Measurements from ENCODE around the gene SAMD13.
"Not testable (repeated sequence)": the region's sequence is repeated elsewhere in the genome, so short reads cannot be mapped to it uniquely, and the experiment has no call there.

SAMD13 gene

DNA sequence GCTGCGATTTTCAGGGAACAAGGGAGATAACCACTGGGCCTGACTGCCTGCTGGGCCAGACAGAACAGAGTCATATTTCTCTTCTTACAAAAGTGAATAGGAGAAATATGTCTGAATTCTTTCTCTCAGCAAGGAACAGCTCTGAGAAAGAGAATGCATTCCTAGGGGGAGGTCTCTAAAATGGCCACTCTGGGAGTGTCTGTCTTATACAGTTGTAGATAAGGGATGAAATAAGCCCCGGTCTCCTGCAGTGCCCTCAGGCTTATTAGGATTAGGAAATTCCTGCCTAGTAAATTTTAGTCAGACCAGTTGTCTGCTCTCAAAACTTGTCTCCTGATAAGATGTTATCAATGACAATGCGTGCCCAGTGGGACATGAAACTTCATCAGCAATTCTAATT, 14.1 kb upstream of the SAMD13 start:
- DNase-seq = not testable (repeated sequence)

DNA sequence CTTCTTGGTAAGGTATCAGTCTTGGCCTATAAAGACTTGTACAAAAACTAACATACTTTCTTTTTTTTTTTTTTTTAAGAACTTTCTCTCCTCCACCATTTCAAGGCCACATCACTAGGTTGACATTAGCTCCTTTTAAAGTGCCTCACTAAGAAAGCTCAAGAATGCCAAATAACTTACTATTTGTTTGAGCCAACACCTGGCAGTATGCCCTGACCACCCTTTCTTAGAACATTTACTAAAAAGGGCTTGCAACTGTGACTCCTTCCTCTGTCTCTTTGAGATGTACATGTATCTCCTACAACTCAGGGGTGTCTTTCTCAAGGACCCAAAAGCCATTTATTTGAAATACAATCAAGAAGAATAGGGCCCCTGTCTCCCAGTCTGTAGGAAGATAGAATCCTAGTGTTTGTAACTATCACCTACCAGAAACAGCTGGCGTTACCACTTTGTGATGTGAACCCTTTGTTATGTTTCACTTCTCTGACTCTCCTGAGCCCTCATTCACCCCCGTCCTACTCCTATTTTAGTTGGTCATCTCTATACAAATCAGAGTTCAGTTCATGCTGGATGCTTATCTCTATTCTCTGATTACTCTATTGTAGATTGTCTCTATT, 12.2 kb upstream of the SAMD13 start:
- DNase-seq = no peak

DNA sequence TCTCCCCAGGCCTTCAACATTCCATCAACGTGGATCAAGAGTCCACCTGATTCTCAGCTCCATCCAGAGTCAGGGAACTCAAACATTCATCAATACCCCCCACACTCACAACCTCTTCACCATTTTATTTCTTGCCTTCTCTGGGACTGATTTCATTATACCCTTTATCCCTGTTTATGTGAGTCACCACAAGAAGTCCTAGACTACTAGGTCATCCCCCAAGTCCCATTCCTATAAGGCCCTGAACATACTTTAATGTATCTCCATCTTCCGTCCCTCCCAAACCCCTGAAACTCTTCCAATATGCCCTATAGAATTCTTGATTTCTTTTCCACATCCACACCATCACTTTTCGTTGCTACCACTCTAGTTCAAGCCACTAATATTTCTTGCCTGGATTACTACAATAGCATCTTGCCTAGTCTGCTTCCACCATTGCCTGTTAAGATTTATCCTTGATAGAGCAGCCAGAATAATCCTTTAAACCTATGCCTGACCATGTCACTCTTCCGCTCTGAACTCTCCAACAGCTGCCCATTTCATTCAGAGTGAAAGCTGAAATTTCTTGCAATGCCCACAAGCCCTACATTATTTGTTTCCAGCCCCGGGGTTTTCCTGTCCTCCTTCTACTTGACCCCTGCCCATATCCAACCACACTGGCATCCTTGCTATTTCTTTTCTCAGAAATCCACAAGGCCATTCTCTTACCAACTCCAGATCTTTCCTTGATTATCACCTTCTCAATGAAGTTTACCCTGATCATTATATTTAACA, 9.4 kb upstream of the SAMD13 start:
- no peak for DNase-seq

DNA sequence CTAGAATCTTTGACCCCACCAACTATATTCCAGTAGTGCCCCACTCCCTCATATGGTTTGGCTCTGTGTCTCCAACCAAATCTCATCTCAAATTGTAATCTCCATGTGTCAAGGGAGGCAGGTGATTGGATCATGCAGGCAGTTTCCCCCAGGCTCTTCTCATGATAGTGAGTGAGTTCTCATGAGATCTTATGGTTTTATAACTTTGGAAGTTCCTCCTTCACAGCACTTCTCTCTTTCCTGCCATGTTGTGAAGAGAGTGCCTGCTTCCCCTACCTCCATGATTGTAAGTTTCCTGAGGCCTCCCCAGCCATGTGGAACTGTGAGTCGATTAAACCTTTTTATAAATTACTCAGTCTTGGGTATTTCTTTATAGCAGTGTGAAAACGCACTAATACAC, 7.7 kb upstream of the SAMD13 start:
- no peak for DNase-seq

DNA sequence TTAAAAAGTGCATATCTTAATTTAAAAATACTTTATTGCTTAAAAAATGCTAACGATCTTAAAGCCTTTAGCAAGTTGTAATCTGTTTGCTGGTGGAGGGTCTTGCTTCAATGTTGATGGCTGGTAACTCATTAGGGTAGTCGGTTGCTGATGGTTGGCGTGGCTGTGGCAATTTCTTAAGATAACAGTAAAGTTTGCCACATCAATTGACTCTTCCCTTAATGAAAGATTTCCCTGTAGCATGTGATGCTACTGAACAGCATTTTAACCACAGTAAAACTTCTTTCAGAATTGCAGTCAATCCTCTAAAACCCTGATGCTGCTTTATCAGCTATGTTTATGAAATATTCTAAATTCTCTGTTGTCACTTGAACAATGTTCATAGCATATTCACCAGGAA, 6.8 kb upstream of the SAMD13 start:
- DNase-seq = no peak

DNA sequence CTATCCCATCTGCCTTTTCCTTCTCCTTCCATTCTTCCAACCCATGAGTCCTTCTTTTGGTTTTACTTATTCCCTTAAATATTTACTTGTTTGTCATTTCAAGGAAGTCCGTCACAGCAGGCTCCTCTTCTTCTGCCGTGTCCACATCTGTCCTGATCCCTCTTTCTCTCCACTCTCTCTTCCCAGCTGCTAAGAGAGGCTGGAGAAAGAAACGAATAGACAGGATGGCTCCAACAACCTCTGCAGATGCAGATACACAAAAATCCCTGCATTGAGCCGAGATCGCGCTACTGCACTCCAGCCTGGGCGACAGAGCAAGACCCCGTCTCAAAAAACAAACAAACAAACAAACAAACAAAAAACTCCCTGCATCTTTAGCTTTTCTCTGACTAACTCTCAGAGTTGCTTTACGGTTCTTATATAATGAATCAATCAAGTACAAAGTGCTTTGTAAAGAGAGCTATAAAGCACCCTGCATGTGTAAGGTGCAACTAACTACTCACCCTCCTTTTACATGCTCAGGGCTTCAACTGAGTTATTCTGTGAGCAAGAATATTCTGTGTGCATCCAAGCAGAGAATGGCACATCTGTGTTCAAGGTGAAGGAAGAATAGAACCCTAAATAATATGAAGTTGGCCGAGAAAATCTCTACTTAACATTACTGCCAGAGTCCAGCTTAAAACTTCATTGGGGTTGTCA, 3.8 kb upstream of the SAMD13 start:
- DNase-seq = no peak

DNA sequence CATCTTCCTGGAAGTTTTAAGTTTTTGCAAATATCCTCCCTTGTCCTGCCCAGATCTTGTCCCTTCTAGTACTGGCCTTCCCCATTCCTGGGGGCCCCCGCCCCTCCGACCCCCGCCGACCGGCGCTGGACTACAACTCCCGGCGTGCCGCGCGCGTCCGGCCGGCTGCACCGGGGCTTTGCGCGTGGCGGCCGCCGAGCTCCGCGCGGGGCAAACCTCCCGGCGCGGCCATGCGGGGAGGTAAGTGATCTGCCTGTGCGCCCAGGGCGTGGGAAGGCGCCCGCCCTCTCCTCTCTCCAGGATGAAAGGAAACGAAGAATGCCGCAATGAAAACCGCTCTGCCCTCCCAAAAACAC, 3.2 kb upstream of the SAMD13 start:
- DNase-seq = no peak

DNA sequence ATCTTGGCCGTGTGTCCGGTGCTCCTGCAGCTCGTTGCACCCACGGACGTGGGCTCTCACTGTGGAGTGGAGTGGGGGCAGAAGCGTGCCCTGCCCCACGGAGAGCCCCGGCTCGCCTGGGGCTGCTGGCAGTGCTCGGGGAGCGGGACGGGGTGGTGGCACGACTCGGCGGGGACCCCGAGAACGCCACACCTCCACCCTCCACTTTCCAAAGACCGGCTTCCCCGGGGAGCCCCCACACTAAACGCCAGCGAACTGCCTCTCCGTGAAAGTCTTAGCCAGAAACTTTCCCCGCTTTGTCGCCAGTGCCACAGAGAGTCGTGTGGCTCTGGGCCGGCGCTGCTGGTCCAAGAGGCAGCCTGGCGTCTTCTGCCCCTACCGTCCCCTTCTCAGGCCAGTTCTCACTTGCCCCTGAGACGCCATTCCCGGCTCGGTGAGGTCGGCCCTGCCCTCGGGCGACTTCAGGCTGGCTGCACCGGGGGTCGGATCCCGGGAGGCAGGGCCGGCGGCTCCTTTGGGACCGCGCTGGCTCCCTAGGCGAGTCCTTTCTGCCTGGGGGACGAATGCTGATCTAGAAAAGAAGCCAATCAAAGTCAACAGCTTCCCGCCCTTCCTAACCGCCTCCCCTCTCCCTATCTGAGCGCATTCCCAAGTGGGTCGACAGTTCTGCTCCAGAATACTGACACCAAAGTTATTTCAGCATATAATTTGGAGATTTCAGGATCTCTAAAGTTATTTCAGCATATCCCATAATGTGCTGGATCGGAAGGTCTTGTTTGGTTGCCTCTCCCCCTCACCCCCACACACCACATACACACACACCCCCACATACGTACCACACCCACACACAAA, 2.6 kb upstream of the SAMD13 start:
- no peak for DNase-seq

DNA sequence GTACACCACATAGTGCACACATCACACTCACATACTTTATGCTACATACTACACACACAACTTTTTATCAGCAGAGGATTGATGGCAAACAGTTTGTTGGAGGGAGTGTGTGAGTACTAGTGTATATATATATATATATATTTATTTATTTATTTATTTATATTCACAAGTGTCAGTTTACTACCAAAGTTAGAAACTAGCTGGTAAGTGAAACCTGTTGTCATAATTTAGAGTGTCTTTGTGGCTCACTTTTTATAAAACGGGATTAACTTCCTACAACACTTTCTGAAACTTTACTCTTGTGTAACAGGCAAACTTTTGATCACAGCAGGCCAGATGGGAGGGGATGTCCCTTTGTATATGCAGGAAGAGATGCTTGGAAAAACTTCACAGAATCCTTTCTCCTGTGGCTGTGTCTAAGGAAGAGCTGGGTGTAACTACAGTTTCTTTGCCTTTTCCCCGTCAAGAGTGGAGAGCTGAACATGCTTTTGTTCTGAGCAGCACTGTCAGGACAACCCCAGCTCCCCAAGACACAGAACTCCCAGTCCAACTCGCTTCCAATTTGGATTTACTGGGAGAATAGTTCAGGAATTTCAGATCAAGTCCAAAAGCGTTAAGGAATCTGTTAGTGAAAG, 1.9 kb upstream of the SAMD13 start:
- no peak for DNase-seq

DNA sequence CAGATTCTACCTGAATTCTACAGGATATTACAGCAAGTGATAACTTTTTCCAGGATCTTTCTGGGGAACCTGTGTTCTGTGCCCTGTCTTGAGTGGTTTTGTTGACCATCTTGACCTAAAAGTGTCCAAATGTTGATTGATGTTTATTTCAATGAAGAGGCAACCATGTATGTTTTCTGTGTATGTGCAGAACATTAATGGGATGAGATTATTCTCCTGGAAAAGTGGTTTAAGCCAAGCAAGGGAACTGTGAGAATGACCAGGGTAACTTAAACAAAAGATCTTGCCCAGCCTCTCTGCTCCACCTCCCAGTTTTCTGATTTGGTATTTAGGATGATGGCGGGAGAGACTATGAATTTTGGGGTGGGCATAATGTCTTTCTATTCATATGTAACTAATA, 1.0 kb upstream of the SAMD13 start:
- DNase-seq = no peak

DNA sequence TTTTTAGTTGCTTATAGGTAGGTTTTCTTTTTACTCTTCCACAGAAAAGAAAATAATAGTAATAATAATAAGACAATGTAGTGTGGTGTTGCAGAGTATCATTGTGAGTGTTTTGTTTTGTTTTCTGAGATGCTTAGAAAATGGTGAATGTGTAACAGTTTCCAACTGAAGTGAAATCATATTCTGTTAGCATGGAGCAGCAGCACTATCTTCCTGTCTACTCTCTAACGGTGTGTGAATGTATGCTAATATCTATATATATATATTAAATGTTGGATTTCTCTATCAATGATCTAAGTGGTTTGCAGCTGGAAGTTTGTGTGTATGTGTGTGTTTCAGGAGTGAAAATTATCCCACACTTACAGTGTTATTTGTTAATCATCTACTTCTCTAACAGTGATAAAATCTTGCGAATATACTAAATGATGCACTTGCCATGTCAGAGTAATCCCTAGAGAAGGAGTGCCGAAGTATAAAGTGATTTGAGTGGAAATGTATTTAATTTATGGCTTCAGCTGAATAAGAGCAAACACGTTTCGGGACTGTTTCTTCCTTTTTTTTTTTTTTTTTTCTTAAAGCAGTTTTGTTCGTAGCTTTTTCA, 377 bp downstream of the SAMD13 start:
- no peak for DNase-seq

DNA sequence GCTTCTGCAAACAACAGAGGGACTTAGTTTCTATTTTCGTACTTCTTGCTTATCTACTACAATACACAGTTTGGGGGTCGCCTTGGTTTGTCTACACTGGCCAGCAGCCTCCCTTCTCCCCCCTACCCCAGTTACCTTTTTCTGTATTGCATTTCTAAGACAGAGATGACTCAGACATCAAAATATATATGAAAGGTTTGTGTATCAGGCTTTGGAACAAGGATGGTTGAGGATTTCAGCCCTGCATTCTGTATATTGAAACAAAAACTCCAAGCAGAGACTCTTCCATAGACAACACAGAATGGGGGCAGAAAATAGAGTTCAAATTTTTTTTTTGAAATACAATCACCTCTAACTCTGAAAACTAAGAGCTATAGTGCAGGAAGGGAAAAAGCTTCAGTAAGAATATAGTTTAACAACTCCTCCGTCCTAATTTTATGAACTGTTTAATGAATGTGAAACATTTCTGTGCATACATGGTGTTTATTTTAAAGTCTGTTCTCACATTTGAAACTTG, 1.9 kb downstream of the SAMD13 start:
- DNase-seq = no peak

DNA sequence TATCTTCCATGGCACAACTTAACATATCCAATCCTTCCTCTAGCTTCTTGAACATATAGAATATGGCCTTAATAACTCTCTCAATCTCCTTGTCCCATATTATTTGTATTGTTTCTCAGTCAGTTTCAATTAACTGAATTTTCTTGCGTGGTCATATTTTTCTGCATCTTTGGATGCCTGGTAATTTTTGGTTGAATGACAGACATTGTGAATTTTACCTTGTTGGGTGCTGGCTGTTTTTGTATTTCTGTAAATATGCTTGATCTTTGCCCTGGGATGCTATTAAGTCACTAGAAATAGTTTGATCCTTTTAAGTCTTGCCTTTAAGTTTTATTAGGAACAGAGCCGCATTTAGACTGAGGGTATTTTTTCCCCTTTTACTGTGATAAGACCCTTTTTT, 5.9 kb downstream of the SAMD13 start:
- DNase-seq = no peak

DNA sequence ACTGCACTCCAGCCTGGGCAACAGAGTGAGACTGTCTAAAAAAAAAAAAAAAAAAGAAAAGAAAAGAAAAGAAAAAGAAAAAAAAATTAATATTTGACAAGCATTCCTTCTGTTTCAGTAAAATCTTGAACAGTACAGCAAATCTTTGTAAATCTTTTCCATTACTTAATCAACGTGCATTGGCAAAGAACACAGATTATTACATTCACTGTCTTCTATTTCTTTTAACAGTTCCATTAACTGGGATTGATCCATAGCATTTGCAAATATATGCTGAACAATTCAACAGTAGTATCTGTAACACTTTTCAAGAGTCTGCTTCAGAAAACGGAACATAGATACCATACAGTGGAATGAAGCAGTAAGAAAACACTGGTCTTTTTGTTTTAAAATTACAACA, 9.8 kb downstream of the SAMD13 start:
- DNase-seq = no peak

DNA sequence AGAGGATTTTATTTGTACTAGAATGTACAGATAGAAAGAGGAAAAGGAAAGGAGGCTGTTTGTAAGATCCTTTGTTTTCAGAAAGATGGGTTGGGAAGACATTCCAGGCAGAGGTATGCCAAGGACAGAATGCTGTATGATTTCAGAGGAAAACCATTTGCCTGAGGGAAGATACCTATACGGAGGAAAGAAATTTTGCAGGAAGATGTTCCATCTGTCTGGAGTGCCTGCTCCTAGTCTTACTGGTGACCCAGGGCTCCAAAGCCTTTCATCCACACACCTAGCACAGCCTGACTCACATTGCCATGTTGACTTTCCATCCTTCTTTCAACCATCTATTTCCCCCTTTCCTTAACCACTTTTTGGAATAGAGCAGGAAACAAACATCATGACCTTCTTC, 18.2 kb downstream of the SAMD13 start:
- DNase-seq = no peak

DNA sequence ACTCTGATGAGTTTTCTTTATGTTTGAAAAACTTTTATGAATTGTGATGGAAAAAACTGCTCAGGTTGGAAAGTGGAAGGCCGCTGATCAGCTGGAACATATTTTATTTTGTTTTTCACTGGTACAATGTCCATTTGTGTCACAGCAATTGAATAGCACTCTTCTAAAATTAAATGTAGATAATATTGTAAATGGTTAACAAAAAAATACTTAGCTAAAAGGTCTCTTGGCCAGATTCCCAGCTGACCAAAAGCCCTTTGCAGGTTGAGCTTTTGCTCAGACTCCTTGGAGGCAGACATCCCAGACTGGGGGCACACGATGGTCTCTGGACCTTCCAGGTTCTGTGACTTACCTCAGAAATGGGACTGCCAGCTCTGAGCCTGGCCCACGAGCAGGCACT, 26.3 kb downstream of the SAMD13 start:
- DNase-seq = no peak

DNA sequence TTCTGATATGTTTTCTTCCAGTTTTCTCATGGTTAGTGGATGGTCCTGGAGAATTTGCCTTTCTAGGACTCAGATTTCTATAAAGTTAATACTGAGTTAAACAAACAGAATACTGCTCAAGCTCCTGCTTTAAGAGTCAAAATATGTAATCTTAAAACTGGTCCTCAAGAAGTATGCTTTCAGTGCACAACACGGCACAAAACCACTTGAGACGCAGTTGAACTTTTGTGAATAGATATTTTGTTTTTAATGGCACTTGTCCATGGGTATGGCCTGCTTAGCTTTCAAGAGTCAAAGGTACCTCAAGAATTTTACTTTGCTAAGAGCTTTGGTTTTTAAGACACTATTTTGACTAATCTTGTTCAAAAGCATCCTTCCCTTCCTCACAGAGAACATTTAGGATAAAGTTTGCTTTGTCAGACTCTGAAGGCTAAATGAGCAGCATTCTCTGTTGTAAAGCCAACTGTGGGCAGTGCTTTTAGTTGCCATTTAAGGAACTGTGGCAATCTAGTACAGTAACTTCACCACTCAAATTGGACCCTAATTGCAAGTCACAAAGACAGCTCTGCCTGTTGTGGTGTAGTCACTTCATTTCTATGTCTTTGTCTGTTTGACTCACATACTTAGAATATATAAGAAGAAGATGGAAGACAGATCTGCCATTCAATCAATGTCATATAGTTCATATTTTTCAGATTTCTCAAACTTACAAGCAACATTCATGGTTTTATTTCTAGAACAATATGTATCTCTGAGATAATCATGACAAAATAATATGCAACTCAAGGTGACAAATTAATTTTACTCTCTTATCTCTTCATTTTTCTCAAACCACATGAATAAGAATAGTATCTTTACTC, 28.8 kb downstream of the SAMD13 start:
- no peak for DNase-seq

DNA sequence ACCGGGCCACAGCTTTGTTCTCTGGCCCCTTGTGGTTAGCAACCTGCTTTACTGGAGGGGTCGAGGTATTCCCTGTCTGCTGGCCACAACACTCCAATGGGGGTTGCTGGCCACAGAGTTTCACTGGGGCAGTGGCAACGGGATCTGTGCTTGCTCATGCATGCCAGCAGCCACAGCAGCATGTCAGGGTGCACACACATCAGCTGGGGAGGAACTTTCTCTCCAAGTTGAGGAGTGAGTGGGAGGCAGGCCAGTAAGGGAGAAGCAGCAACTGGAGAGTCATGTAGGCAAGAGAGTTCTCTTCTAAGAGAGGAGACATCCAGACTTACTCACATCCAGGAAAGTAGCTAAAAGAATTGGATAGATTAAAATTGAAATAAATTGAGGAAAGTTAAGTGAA, 38.0 kb downstream of the SAMD13 start:
- no peak for DNase-seq

DNA sequence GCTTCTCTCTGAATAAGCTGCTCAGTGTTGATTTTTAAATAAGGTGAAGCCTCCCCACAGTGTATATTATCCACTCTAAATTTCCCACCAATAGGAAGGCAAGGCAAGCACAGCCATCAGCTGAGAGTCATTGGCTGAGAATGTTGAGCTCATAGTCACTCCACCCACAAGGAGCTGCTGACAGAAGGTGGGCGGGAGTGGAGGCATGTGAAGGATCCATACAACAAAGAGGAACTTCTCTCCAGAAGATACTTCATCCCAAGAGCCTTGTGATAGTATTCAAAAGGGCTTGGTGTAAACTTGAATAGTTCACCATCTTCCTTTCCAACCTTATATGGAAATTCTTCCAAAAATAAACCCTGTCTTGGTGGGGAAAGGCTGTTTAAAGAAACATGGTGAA, 42.8 kb downstream of the SAMD13 start:
- no peak for DNase-seq

DNA sequence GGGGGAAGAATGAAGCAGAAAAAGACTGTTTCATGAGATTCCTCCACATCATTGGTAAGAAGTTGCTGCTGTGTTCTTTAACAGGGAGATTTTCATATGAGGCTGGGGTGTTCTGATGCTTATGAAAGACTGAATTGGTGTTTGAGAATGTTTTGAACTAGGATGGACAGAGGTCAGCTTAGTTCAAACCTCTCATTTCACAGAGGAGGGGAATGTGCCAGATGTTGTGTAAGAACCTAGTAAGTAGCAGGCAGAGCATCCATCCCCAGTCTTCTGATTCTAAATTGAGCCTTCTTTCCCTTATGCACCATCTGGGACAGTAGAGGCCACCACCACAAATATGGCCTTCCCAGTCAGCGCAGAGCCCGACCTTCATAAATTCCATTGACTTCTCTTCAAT, 43.7 kb downstream of the SAMD13 start:
- no peak for DNase-seq

DNA sequence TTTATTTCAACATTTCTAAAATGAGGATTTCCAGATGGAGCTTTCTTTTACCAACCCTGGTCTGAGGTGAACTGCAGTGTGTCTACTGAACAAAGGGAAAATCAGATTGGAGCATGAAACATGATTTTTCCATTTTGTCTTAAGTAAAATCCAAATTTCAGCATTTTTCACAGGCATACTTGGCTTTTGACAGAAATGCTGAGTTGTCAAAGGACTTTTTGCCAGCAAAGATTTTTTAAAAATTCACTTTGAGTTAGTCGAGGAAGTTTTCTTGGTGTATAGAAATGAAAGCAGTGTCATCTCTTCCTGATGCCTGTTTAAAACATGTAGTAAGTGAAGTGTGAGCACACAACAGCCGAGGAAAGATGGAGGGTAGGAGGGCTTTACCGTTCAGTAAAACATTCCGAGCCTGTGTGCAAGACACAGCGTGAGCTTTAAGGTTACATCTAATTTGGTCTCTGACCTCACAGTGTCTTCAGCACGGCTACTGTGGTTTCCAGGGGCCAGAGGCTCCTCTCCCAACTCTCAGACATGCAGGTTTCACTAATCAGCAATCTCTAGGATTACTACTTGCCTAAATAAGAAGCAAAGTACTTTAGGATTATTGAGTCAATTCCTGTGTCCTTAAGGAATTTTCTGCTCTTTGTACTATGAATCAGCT, 45.9 kb downstream of the SAMD13 start:
- DNase-seq = no peak

Data from GF-D8 (cell line).